WERI-Rb-1 (cell line): Measurements from ENCODE around the gene TMEM131L.
A peak's percentile ranks its signal among the peaks of the same experiment; 100 is the strongest.
"Not testable (repeated sequence)": the region's sequence is repeated elsewhere in the genome, so short reads cannot be mapped to it uniquely, and the experiment has no call there.

Experiments
- DNase-seq: peaks from one replicate; pipeline ENCODE4 v3.0.0-alpha.2; 2020
- H3K27ac ChIP-seq: fragments of 250-450 bp; sonication (Bioruptor Pico); 2 replicates; pipeline ENCODE4 v1.5.1; 2020; ENCODE audit warnings: mild to moderate bottlenecking, moderate library complexity
- H3K27me3 ChIP-seq: fragments of 250-450 bp; sonication (Bioruptor Pico); 2 replicates; pipeline ENCODE4 v1.5.1; 2021; ENCODE audit warnings: mild to moderate bottlenecking, low read depth, moderate library complexity; ENCODE audit not compliant: insufficient read depth, severe bottlenecking
- H3K36me3 ChIP-seq: fragments of 250-450 bp; sonication (Bioruptor Pico); 2 replicates; pipeline ENCODE4 v1.5.1; 2020; ENCODE audit warnings: mild to moderate bottlenecking, moderate library complexity
- H3K4me3 ChIP-seq: 2 replicates; pipeline ENCODE4 v1.5.1; 2011; ENCODE audit warnings: low read depth, mild to moderate bottlenecking, control low read depth, low read length
- H3K9me3 ChIP-seq: fragments of 250-450 bp; sonication (Bioruptor Pico); 2 replicates; pipeline ENCODE4 v1.5.1; 2021; ENCODE audit warnings: mild to moderate bottlenecking, moderate library complexity; ENCODE audit not compliant: severe bottlenecking
- CTCF ChIP-seq: IDR thresholded peaks from 2 replicates; pipeline ENCODE4 v1.5.1; 2011; ENCODE audit warnings: low read depth, mild to moderate bottlenecking, control low read depth, inconsistent platforms, low read length

TMEM131L gene

GRCh38 chr4:153556435-153556815 is 90.3 kb downstream of the TMEM131L start:
- H3K9me3 ChIP-seq, result no peaks in the 10 kb centered on the region
- no peak for DNase-seq

GRCh38 chr4:153560908-153561307 is 94.7 kb downstream of the TMEM131L start:
- no peaks in the 10 kb centered on the region for H3K27me3 ChIP-seq
- DNase-seq, result no peak
- H3K9me3 ChIP-seq, result peaks cover 2% of the 10 kb centered on the region
- no peak for TF ChIP-seq CTCF
- no peak overlapping the region for H3K27ac ChIP-seq
- no peaks in the 10 kb centered on the region for H3K36me3 ChIP-seq
- H3K4me3 ChIP-seq, result no peak overlapping the region

More at GRCh38 chr4:153556435-153556815, 90.3 kb downstream of the TMEM131L start:
- Histone ChIP-seq H3K27ac (no peak overlapping the region), H3K27me3 (no peaks in the 10 kb centered on the region), H3K36me3 (no peaks in the 10 kb centered on the region), H3K4me3 (no peak overlapping the region)
- TF ChIP-seq CTCF, result no peak

- peak; percentile 55 for DNase-seq
- H3K4me3 ChIP-seq, result no peak overlapping the region
- TF ChIP-seq CTCF, result no peak
- peaks cover 2% of the 10 kb centered on the region for H3K9me3 ChIP-seq
- H3K27me3 ChIP-seq, result no peaks in the 10 kb centered on the region
- H3K36me3 ChIP-seq, result no peaks in the 10 kb centered on the region
- H3K27ac ChIP-seq, result no peak overlapping the region
Measured at GRCh38 chr4:153564630-153565525, 98.7 kb downstream of the TMEM131L start.

- H3K36me3 ChIP-seq, result no peaks in the 10 kb centered on the region
- TF ChIP-seq CTCF, result no peak
Measured at GRCh38 chr4:153566631-153567150, 100.5 kb downstream of the TMEM131L start.

GRCh38 chr4:153567660-153568059 is 101.5 kb downstream of the TMEM131L start:
- H3K36me3 ChIP-seq, H3K9me3 ChIP-seq, H3K27me3 ChIP-seq, H3K27ac ChIP-seq, DNase-seq, H3K4me3 ChIP-seq: not testable (repeated sequence)

More at GRCh38 chr4:153566631-153567150, 100.5 kb downstream of the TMEM131L start:
- DNase-seq, result no peak
- no peaks in the 10 kb centered on the region for H3K9me3 ChIP-seq
- no peaks in the 10 kb centered on the region for H3K27me3 ChIP-seq
- no peak overlapping the region for H3K27ac ChIP-seq
- no peak overlapping the region for H3K4me3 ChIP-seq

GRCh38 chr4:153570228-153570973 is 104.2 kb downstream of the TMEM131L start:
- no peaks in the 10 kb centered on the region for H3K36me3 ChIP-seq
- H3K27me3 ChIP-seq, result no peaks in the 10 kb centered on the region
- no peak for TF ChIP-seq CTCF
- no peaks in the 10 kb centered on the region for H3K9me3 ChIP-seq
- DNase-seq, result no peak
- no peak overlapping the region for H3K4me3 ChIP-seq
- H3K27ac ChIP-seq, result no peak overlapping the region
